Neuronal stem cell (in vitro differentiated cells): ENCODE measurements around the gene PHF13.
A peak's percentile ranks its signal among the peaks of the same experiment; 100 is the strongest.

Source experiments
- DNase-seq: peaks from one replicate; pipeline ENCODE4 v3.0.0-alpha.2; 2013; ENCODE audit warnings: low spot score
- H2AFZ ChIP-seq: one replicate; pipeline ENCODE4 v1.6.1; 2013; ENCODE audit warnings: mild to moderate bottlenecking, low read length, inconsistent platforms
- H2AK5ac ChIP-seq: 2 replicates; pipeline ENCODE4 v1.6.1; 2013; ENCODE audit warnings: low read depth, mild to moderate bottlenecking, inconsistent platforms, low read length, moderate library complexity, mixed read lengths
- H2BK120ac ChIP-seq: 2 replicates; pipeline ENCODE4 v1.6.1; 2013; ENCODE audit warnings: low read depth, mild to moderate bottlenecking, inconsistent platforms, low read length, moderate library complexity, mixed read lengths
- H2BK12ac ChIP-seq: one replicate; pipeline ENCODE4 v1.6.1; 2013; ENCODE audit warnings: low read length, inconsistent platforms
- H2BK15ac ChIP-seq: 2 replicates; pipeline ENCODE4 v1.6.1; 2013; ENCODE audit warnings: mild to moderate bottlenecking, low read length, inconsistent platforms, mixed read lengths
- H2BK5ac ChIP-seq: one replicate; pipeline ENCODE4 v1.6.1; 2013; ENCODE audit warnings: inconsistent platforms, mild to moderate bottlenecking, low read length, moderate library complexity
- H3K14ac ChIP-seq: one replicate; pipeline ENCODE4 v1.6.1; 2013; ENCODE audit warnings: low read length, inconsistent platforms
- H3K18ac ChIP-seq: 2 replicates; pipeline ENCODE4 v1.6.1; 2013; ENCODE audit warnings: low read length, inconsistent platforms
- H3K23ac ChIP-seq: 2 replicates; pipeline ENCODE4 v1.6.1; 2013; ENCODE audit warnings: low read depth, mild to moderate bottlenecking, mixed read lengths, low read length, inconsistent platforms; ENCODE audit not compliant: poor library complexity
- H3K27ac ChIP-seq: replicated peaks from 3 replicates; pipeline ENCODE4 v1.5.1; 2013; ENCODE audit warnings: low read length, inconsistent platforms
- H3K27me3 ChIP-seq, 3 experiments: 2 replicates each; pipeline ENCODE4 v1.6.1; 2013; ENCODE audit warnings: low read length in 3 of 3, mild to moderate bottlenecking in 2 of 3, inconsistent platforms in 1 of 3, low read depth in 1 of 3, mixed read lengths in 1 of 3, moderate library complexity in 1 of 3; ENCODE audit not compliant: control insufficient read depth in 3 of 3, insufficient read depth in 3 of 3
- H3K36me3 ChIP-seq, 2 donors: replicated peaks in 1 of 2; 2 replicates each; pipeline ENCODE4 v1.6.1; 2013; ENCODE audit warnings: low read length in 2 of 2; ENCODE audit not compliant: control insufficient read depth in 2 of 2, insufficient read depth in 2 of 2
- H3K4ac ChIP-seq: 2 replicates; pipeline ENCODE4 v1.6.1; 2013; ENCODE audit warnings: inconsistent platforms, mild to moderate bottlenecking, low read length, moderate library complexity
- H3K4me1 ChIP-seq, 2 donors: 1 replicate in 1 of 2; 2 replicates in 1 of 2; pipeline ENCODE4 v1.6.1; 2013; ENCODE audit warnings: low read length in 2 of 2, low read depth in 1 of 2; ENCODE audit not compliant: control insufficient read depth in 2 of 2, insufficient read depth in 1 of 2
- H3K4me2 ChIP-seq: one replicate; pipeline ENCODE4 v1.6.1; 2013; ENCODE audit warnings: mild to moderate bottlenecking, low read length, inconsistent platforms; ENCODE audit not compliant: insufficient read depth, poor library complexity, severe bottlenecking
- H3K4me3 ChIP-seq, 2 donors: 2 replicates each; pipeline ENCODE4 v1.5.1; 2013; ENCODE audit warnings: low read length in 2 of 2, mild to moderate bottlenecking in 2 of 2, inconsistent platforms in 1 of 2, moderate library complexity in 1 of 2
- H3K79me1 ChIP-seq: one replicate; pipeline ENCODE4 v1.6.1; 2013; ENCODE audit warnings: low read depth, mild to moderate bottlenecking, inconsistent platforms, low read length, moderate library complexity
- H3K9ac ChIP-seq: one replicate; pipeline ENCODE4 v1.6.1; 2013; ENCODE audit warnings: mild to moderate bottlenecking, low read depth, low read length, inconsistent platforms; ENCODE audit not compliant: poor library complexity
- H3K9me3 ChIP-seq, 2 donors: replicated peaks in 1 of 2; 2 replicates each; pipeline versions ENCODE3 to v1.6.1; 2013; ENCODE audit warnings: low read length in 2 of 2, mild to moderate bottlenecking in 2 of 2, inconsistent platforms in 1 of 2, low read depth in 1 of 2, mixed read lengths in 1 of 2, moderate library complexity in 1 of 2; ENCODE audit not compliant: control insufficient read depth in 2 of 2, insufficient read depth in 1 of 2
- H4K8ac ChIP-seq: one replicate; pipeline ENCODE4 v1.6.1; 2013; ENCODE audit warnings: low read depth, mild to moderate bottlenecking, inconsistent platforms, low read length, moderate library complexity
- H4K91ac ChIP-seq: one replicate; pipeline ENCODE4 v1.6.1; 2013; ENCODE audit warnings: low read length, low read depth, mild to moderate bottlenecking, inconsistent platforms; ENCODE audit not compliant: poor library complexity
- WGBS, 2 donors: extraction: QIAGEN DNeasy Blood & Tissue Kit; methylation state at CpG; one replicate each; pipeline ENCODE4 v1.1.7; 2013; ENCODE audit warnings: missing lambda C conversion rate in 2 of 2, mixed read lengths in 1 of 2; ENCODE audit not compliant: insufficient read length in 2 of 2, insufficient replicate concordance in 1 of 2; ENCODE audit errors: extremely low coverage in 2 of 2; 5-methylcytosine and 5-hydroxymethylcytosine counted together

Gene PHF13

DNA sequence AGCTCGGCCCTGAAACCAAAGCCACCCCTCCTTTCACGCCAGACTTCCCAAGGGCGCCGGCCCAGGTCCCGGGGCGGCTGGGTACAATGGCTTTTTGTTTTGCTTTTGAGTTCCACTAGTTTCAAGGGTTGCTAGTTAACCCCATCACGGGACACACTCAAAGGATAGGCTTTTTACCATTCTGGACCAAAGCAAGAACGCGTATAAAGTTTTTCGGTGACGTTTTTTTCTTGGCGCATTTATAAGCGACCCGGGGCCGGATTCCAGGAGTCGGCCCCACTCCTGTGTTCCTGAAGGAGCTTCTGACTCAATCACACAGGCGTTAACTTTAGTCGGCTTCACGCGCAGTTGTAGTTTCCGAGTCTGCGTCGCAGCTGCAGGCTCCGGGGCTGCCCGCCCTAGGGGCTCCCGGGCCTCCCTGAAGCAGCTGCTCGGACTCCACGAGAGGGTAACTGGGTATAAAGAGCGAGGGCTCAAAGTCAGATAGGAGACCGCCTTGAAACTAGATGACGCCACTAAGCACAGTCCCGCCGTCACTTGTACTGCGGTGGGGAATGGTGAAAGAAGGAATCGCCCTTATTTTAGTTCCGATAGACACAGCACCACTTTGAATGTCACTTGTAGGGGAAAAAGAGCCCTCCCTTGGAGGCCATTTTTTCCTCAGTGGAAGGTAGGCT, 10.2 kb upstream of the PHF13 start:
- H3K79me1 ChIP-seq = peaks cover 23% of the 10 kb centered on the region
- peak overlapping the region; percentile 56 for H3K14ac ChIP-seq
- H3K27ac ChIP-seq = peak overlapping the region; percentile 96

DNA sequence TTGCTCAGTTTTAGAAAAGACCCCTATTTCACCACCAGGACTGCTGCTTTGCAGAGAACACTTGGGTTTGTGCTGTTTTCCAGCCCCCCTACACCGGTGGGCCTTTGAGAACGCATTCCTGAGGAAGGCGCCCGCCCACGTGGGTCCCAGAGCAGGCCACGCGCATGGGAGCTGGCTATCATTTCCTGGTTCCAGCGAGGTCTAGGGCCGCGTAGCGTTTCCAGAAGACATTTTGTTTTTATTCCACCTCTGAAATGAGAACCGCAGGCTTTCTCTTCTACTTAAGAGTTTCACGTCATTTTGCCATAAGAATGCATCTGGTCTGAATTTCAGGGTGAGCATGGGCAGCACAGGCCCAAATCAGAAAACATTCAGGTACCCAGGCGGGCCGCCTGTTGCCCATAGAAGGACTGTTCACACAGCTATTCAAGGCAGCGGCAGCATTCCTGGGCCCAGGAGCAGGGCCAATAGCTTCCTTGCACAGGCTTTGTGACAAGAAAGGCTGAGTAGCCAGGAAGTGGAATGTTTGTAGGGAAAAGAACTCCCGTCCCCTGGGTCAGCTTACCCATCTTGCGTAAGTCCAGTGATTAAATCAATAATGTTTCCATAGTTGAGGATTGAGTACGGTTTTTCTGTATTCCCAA, 9.5 kb upstream of the PHF13 start:
- H3K36me3 ChIP-seq = peaks cover 1 to 7% of the 10 kb centered on the region in 2 donors
- peak overlapping the region; percentile 38 for H3K14ac ChIP-seq
- peak overlapping the region; percentile 96 for H3K27ac ChIP-seq
- no peak overlapping the region for H4K91ac ChIP-seq
- H2AK5ac ChIP-seq = no peak overlapping the region
- peaks cover 0 to 6% (median 0%) of the 10 kb centered on the region in 3 experiments for H3K27me3 ChIP-seq
- peaks cover 17 to 19% of the 10 kb centered on the region in 2 donors for H3K4me1 ChIP-seq
- H3K23ac ChIP-seq = no peak overlapping the region
- peak overlapping the region; percentile 98 for H3K18ac ChIP-seq
- H3K9ac ChIP-seq = peak overlapping the region; percentile 32
- H2AFZ ChIP-seq = peak overlapping the region; percentile 81
- H3K4ac ChIP-seq = no peak overlapping the region
- H3K9me3 ChIP-seq = no peaks in the 10 kb centered on the region
- H2BK15ac ChIP-seq = peak overlapping the region; percentile 8
- WGBS, 2 donors = no CpG with 5 or more reads among the region's 19 CpGs
- peak overlapping the region; percentile 77 for H2BK5ac ChIP-seq
- H2BK120ac ChIP-seq = peak overlapping the region; percentile 94
- peak; percentile 69 for DNase-seq
- peak overlapping the region in 1 of 2 donors; percentile 68 for H3K4me3 ChIP-seq
- H3K4me2 ChIP-seq = peak overlapping the region; percentile 97
- peaks cover 21% of the 10 kb centered on the region for H3K79me1 ChIP-seq
- H4K8ac ChIP-seq = peak overlapping the region; percentile 70
- H2BK12ac ChIP-seq = peak overlapping the region; percentile 41

More for the DNA sequence above, 10.2 kb upstream of the PHF13 start:
- Histone ChIP-seq H2BK120ac (peak overlapping the region; percentile 94), H3K23ac (peak overlapping the region; percentile 80), H4K8ac (peak overlapping the region; percentile 43), H3K4me3 (peak overlapping the region; percentile 68 to 76), H2BK15ac (peak overlapping the region; percentile 8), H3K9ac (peak overlapping the region; percentile 32), H2AK5ac (peak overlapping the region; percentile 37), H3K9me3 (no peaks in the 10 kb centered on the region), H2BK12ac (peak overlapping the region; percentile 41), H3K4me1 (peaks cover 17 to 19% of the 10 kb centered on the region in 2 donors), H3K36me3 (peaks cover 4 to 11% of the 10 kb centered on the region in 2 donors), H3K4me2 (peak overlapping the region; percentile 97), H3K27me3 (peaks cover 0 to 6% (median 0%) of the 10 kb centered on the region in 3 experiments), H3K4ac (peak overlapping the region; percentile 76), H2AFZ (peak overlapping the region; percentile 81), H2BK5ac (peak overlapping the region; percentile 77), H4K91ac (no peak overlapping the region), H3K18ac (peak overlapping the region; percentile 98)
- no CpG with 5 or more reads among the region's 36 CpGs for WGBS, 2 donors
- peak; percentile 67 for DNase-seq

DNA sequence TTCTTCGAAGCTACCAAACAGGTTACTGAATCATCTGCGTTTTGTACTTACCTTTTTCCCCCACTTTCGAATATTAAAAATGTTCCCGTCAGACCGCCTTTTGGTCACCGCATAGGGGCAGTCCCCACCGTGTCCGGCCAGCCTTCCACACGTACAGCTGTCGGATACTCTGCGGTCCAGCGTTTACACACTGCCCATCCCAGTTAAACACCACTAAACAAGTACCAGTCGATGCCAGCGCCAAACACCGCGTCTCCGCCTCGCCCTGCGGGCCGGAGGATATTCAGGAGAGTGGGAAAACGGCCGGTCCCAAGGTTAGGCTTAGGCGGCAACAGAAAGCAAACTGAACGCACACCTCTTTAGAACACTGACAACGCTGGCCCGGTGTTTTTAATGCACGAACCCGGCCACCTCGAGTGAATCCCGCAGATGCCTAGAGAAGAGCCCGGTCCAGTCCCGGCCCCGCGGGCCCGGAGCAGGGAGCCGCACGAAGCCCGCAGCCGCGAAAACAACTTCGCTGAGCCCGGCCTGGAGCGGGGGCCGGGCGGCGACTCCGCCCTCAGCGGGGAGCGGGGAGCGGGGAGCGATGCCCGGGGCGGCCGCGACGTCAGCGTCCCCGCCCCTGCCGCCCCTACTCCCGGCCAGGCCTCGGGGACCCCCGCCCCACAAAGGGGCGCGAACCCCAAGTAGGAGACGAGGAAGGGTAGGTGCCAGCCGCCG, 730 bp upstream of the PHF13 start:
- peaks cover 9% of the 10 kb centered on the region for H3K79me1 ChIP-seq
- no peak overlapping the region for H4K8ac ChIP-seq
- no peaks in the 10 kb centered on the region for H3K27me3 ChIP-seq
- H2BK12ac ChIP-seq = no peak overlapping the region
- no peaks in the 10 kb centered on the region for H3K9me3 ChIP-seq
- no CpG with 5 or more reads among the region's 67 CpGs for WGBS, 2 donors
- no peak overlapping the region for H2AK5ac ChIP-seq
- no peak overlapping the region for H3K4ac ChIP-seq
- H2BK5ac ChIP-seq = no peak overlapping the region
- peak overlapping the region; percentile 94 for H3K4me2 ChIP-seq
- no peak overlapping the region for H3K14ac ChIP-seq
- H3K9ac ChIP-seq = peak overlapping the region; percentile 83
- no peak overlapping the region for H3K27ac ChIP-seq
- peak overlapping the region; percentile 87 to 92 for H3K4me3 ChIP-seq
- H3K4me1 ChIP-seq = peaks cover 2 to 3% of the 10 kb centered on the region in 2 donors
- peak overlapping the region; percentile 89 for H3K18ac ChIP-seq
- H2BK120ac ChIP-seq = no peak overlapping the region
- H3K23ac ChIP-seq = peak overlapping the region; percentile 43
- H2AFZ ChIP-seq = peak overlapping the region; percentile 86
- peak overlapping the region; percentile 54 for H2BK15ac ChIP-seq
- H4K91ac ChIP-seq = no peak overlapping the region
- DNase-seq = no peak
- H3K36me3 ChIP-seq = peaks cover 10 to 15% of the 10 kb centered on the region in 2 donors
